Lower lobe of right lung (tissue), 2 donors: ENCODE data around the gene GLT8D2. TPM values are rescaled to one million over a fixed set of nuclear protein-coding genes. Genes with fewer than 3 reads are reported as not detected.

Experiments
- ATAC-seq, 2 donors: fragments of 200-7000 bp; cut with Tn5 transposase; one replicate each; pipeline ENCODE4 v1.9.1; 2020 to 2022; ENCODE audit warnings: mild to moderate bottlenecking in 2 of 2, moderate library complexity in 2 of 2
- DNase-seq: peaks from one replicate; pipeline ENCODE4 v3.0.0-alpha.2; 2020
- H3K27ac ChIP-seq: fragments of 200-600 bp; one replicate; pipeline ENCODE4 v1.8.0; 2022
- H3K27me3 ChIP-seq: fragments of 200-600 bp; one replicate; pipeline ENCODE4 v1.8.0; 2022; ENCODE audit warnings: low read depth
- H3K36me3 ChIP-seq: fragments of 200-600 bp; one replicate; pipeline ENCODE4 v1.8.0; 2022; ENCODE audit warnings: mild to moderate bottlenecking
- H3K4me1 ChIP-seq: fragments of 200-600 bp; one replicate; pipeline ENCODE4 v1.8.0; 2022
- H3K4me3 ChIP-seq: fragments of 200-600 bp; one replicate; pipeline ENCODE4 v1.8.0; 2022; ENCODE audit warnings: mild to moderate bottlenecking
- H3K9me3 ChIP-seq: fragments of 200-600 bp; one replicate; pipeline ENCODE4 v1.8.0; 2022
- CTCF ChIP-seq: fragments of 200-600 bp; IDR thresholded peaks from one replicate; pipeline ENCODE4 v1.8.0; 2022; ENCODE audit warnings: antibody characterized with exemption, mild to moderate bottlenecking
- intact Hi-C: fragments of 100-400 bp; cut with DNase I; formaldehyde crosslinking; loops from one replicate; pipeline ENCODE4 v1.11.0; 2022
- total RNA-seq: library from RNA; stranded (reverse); fragmentation: NEBNext Ultra II Directional; extraction: Animal tissue kit (Norgen Biotek cat#: 25700); gene quantifications from one replicate; pipeline ENCODE4 v1.2.1, GENCODE V29; 2021
- donor health status: DM: no; HTN: yes; CAD: no; lungs with severe emphysema.

The GLT8D2 gene
- total RNA-seq, 1 donor from 2014 or later = 10.5 TPM

GRCh38 chr12:103952497-103952896, 97.5 kb downstream of the GLT8D2 start:
- Histone ChIP-seq H3K9me3 (no peaks in the 10 kb centered on the region), H3K36me3 (peaks cover 73% of the 10 kb centered on the region), H3K27ac (no peak overlapping the region), H3K27me3 (no peaks in the 10 kb centered on the region), H3K4me3 (no peak overlapping the region), H3K4me1 (peaks cover 17% of the 10 kb centered on the region)
- TF ChIP-seq CTCF = no peak
- DNase-seq = no peak
- intact Hi-C loops = no loop called here
- no peak for ATAC-seq

DNA sequence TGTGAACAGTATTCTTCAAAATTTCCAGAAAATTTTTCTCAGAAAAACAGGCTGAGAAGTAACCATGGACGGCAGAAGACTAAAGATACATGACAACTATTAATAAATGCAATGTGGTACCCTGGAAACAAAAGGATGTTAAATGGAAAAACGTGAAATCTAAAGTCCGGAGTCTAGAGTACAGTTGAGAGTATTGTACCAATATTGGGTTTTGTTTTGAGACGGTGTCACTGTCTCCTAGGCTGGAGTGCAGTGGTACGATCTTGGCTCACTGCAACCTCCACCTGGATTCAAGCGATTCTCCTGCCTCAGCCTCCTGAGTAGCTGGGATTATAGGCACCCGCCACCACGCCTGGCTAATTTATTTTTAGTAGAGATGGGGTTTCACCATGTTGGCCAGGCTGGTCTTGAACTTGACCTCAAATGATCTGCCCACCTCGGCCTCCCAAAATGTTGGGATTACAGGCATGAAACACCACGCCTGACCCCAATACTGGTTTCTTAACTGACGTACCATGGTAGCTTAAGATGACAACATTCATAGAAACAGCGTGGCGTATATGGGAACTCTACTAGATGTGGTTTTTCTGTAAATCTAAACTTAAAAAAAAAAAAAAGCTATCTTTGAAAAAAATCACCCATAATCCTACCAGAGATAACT, 101.1 kb downstream of the GLT8D2 start:
- H3K27me3 ChIP-seq = no peaks in the 10 kb centered on the region
- peaks cover 100% of the 10 kb centered on the region for H3K36me3 ChIP-seq
- ATAC-seq = no peak
- intact Hi-C loops = no loop called here
- H3K27ac ChIP-seq = no peak overlapping the region
- H3K4me1 ChIP-seq = no peaks in the 10 kb centered on the region
- no peak for TF ChIP-seq CTCF
- no peak for DNase-seq
- no peak overlapping the region for H3K4me3 ChIP-seq
- H3K9me3 ChIP-seq = no peaks in the 10 kb centered on the region

DNA sequence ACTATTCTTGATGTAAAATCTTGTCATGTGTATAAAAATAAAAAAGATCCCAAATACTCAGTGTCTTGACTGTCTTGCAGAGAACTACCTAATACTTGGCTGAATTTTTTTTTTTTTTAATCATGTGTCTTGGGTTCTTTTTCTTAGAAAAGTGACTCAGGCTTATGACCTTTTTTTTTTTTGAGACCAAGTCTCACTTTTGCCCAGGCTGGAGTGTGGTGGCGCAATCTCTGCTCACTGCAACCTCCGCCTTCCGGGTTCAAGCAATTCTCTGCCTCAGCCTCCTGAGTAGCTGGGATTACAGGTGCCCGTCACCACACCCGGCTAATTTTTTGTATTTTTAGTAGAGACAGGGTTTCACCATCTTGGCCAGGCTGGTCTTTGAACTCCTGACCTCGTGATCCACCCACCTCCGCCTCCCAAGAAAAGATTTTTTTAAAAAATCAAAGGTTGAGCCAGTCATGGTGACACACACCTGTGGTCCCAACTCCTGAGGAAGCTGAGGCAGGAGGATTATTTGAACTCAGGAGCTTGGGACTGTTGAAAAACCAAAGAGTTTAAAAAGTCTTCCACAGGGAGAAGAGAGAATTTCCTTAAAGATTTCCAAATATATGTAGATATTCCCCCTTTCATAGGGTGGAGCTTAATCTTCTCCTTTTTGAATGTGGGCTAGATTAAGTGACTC, 102.0 kb downstream of the GLT8D2 start:
- H3K36me3 ChIP-seq = peaks cover 100% of the 10 kb centered on the region
- intact Hi-C loops = no loop called here
- no peak for ATAC-seq

DNA sequence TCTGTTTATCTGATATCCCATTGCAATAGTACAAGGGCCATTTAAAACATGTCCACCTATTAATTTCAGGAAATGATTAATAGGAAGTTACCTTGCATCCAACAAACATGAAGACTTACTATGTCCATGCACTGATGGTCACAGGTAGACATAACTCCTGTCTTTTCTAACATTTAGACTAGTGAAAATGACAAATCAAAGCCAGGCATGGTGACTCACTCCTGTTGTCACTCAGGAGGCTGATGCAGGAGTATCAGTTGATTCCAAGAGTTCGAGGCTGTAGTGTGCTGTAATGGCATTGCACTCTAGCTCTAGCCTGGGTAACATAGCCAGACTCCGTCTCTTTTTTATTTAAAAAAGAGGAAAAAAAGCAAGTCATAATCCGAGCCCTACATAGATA, 105.0 kb downstream of the GLT8D2 start:
- Histone ChIP-seq H3K4me1 (no peaks in the 10 kb centered on the region), H3K36me3 (peaks cover 100% of the 10 kb centered on the region), H3K9me3 (no peaks in the 10 kb centered on the region), H3K27me3 (no peaks in the 10 kb centered on the region), H3K27ac (no peak overlapping the region), H3K4me3 (no peak overlapping the region)
- TF ChIP-seq CTCF = no peak
- no peak for ATAC-seq
- DNase-seq = no peak
- intact Hi-C loops = no loop called here

More for the DNA sequence above, 102.0 kb downstream of the GLT8D2 start:
- H3K4me3 ChIP-seq = no peak overlapping the region
- no peak for DNase-seq
- no peaks in the 10 kb centered on the region for H3K4me1 ChIP-seq
- no peaks in the 10 kb centered on the region for H3K9me3 ChIP-seq
- no peaks in the 10 kb centered on the region for H3K27me3 ChIP-seq
- TF ChIP-seq CTCF = no peak
- H3K27ac ChIP-seq = no peak overlapping the region

Other genes starting within 250 kb of the GLT8D2 start
- gene NT5DC3, start 209.0 kb downstream of the GLT8D2 start, total RNA-seq = 4.0 TPM
- gene HSP90B1, start 119.8 kb downstream of the GLT8D2 start, total RNA-seq = 666 TPM
- 19.7 TPM for gene TDG, start 84.3 kb downstream of the GLT8D2 start, total RNA-seq
- gene HCFC2, start 14.3 kb upstream of the GLT8D2 start, total RNA-seq = 18.5 TPM
- gene NFYB, start 88.0 kb upstream of the GLT8D2 start, total RNA-seq = 31.2 TPM
- 144 TPM for gene TXNRD1, start 165.6 kb upstream of the GLT8D2 start, total RNA-seq